HEK293T (cell line): Measurements from ENCODE around the gene FHL3.
"Not testable (repeated sequence)": the region's sequence is repeated elsewhere in the genome, so short reads cannot be mapped to it uniquely, and the experiment has no call there.

ENCODE experiments used
- CTCF ChIA-PET: fragments of 350-600 bp; formaldehyde crosslinking; extraction: SDS; loops from one replicate; lab custom pipeline; 2021; ENCODE audit warnings: antibody characterized with exemption, inconsistent platforms; lab: Yijun Ruan, JAX
- POLR2A ChIA-PET: fragments of 350-600 bp; formaldehyde crosslinking; extraction: SDS; loops from one replicate; lab custom pipeline; 2020; ENCODE audit warnings: antibody characterized with exemption, inconsistent platforms; lab: Yijun Ruan, JAX
- DNase-seq: peaks from one replicate; pipeline ENCODE4 v3.0.0; 2012; ENCODE audit warnings: mixed read lengths; ENCODE audit errors: extremely low spot score
- ARNT ChIP-seq: fragments of 450-650 bp; IDR thresholded peaks from 2 replicates; pipeline ENCODE4 v1.6.1; 2017; ENCODE audit warnings: mild to moderate bottlenecking
- BHLHE40 ChIP-seq: fragments of 450-650 bp; IDR thresholded peaks from 2 replicates; pipeline ENCODE4 v1.6.1; 2016; ENCODE audit warnings: mild to moderate bottlenecking, moderate library complexity, borderline replicate concordance
- CTBP1 ChIP-seq: fragments of 450-650 bp; IDR thresholded peaks from 2 replicates; pipeline ENCODE4 v1.6.1; 2016; ENCODE audit warnings: borderline replicate concordance
- ELF4 ChIP-seq: fragments of 450-650 bp; IDR thresholded peaks from 2 replicates; pipeline ENCODE4 v1.6.1; 2017; ENCODE audit warnings: antibody characterized with exemption
- FOXA1 ChIP-seq: fragments of 450-650 bp; IDR thresholded peaks from 2 replicates; pipeline ENCODE4 v1.6.1; 2016; ENCODE audit warnings: mild to moderate bottlenecking
- FOXK2 ChIP-seq: fragments of 450-650 bp; IDR thresholded peaks from 2 replicates; pipeline ENCODE4 v1.6.1; 2016; ENCODE audit warnings: mild to moderate bottlenecking
- FOXM1 ChIP-seq: fragments of 450-650 bp; IDR thresholded peaks from 2 replicates; pipeline ENCODE4 v1.6.1; 2017; ENCODE audit warnings: mild to moderate bottlenecking, borderline replicate concordance
- HDGF ChIP-seq: fragments of 450-650 bp; IDR thresholded peaks from 2 replicates; pipeline ENCODE4 v1.6.1; 2017; ENCODE audit warnings: antibody characterized with exemption, borderline replicate concordance
- L3MBTL2 ChIP-seq: fragments of 450-650 bp; conservative IDR thresholded peaks from 2 replicates; pipeline ENCODE4 v1.6.1; 2016; ENCODE audit warnings: mild to moderate bottlenecking
- LEF1 ChIP-seq: fragments of 450-650 bp; IDR thresholded peaks from 2 replicates; pipeline ENCODE4 v1.6.1; 2017; ENCODE audit warnings: mild to moderate bottlenecking, borderline replicate concordance
- NFRKB ChIP-seq: fragments of 450-650 bp; IDR thresholded peaks from 2 replicates; pipeline ENCODE4 v1.6.1; 2016; ENCODE audit warnings: mild to moderate bottlenecking, moderate library complexity
- SP1 ChIP-seq: fragments of 450-650 bp; IDR thresholded peaks from 2 replicates; pipeline ENCODE4 v1.6.1; 2017
- SUZ12 ChIP-seq: fragments of 450-650 bp; IDR thresholded peaks from 2 replicates; pipeline ENCODE4 v1.6.1; 2016; ENCODE audit warnings: mild to moderate bottlenecking
- TARDBP ChIP-seq: fragments of 450-650 bp; IDR thresholded peaks from 2 replicates; pipeline ENCODE4 v1.6.1; 2016
- ZNF384 ChIP-seq: fragments of 450-650 bp; IDR thresholded peaks from 2 replicates; pipeline ENCODE4 v1.6.1; 2016
- TF ChIP-seq, protein P1 (sequence below): fragments of 450-650 bp; IDR thresholded peaks from 2 replicates; pipeline ENCODE4 v1.6.1; 2016

The FHL3 gene

DNA sequence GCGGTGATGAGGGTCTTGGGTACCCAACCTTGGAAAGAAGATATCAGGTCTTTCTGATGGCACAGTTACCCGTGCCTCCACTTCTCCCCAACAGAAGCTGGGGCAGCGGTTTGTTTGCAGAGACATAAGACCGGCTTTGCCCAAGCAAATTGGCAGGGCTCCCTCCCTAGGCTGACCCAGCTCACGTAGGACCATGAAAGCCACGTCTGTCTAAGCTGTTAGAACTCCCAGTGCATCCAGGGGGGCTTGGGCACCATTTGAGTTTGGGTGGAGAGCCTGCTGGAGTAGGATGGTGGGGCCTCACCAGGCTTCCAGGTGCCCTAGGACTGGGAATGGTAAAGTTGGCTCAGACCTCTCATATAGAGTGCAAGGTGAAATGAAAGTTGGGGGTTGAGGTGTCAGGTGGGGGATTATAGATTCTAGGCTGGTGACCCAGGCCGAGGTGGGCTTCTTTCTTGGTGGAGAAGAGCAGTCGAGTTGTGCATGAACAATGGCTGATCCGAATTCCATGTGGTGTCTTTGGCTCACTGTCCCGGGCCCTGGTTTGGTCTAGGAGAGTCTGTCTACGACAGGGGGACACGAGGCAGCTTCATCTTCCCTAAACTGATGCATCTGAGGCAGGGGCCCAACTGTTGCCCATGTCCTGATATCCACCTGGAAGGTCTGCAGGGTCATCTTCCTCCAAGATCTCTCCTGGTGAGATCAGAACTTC lies 37.9 kb upstream of the FHL3 start:
- DNase-seq: no peak
- TF ChIP-seq LEF1 (no peak), NFRKB (no peak), ELF4 (no peak), BHLHE40 (no peak), FOXM1 (no peak), FOXA1 (no peak), FOXK2 (no peak), L3MBTL2 (no peak), SP1 (no peak), HDGF (no peak), SUZ12 (no peak), ZNF384 (no peak), CTBP1 (no peak), ARNT (no peak), TARDBP (no peak)
- TF ChIP-seq, protein P1, sequence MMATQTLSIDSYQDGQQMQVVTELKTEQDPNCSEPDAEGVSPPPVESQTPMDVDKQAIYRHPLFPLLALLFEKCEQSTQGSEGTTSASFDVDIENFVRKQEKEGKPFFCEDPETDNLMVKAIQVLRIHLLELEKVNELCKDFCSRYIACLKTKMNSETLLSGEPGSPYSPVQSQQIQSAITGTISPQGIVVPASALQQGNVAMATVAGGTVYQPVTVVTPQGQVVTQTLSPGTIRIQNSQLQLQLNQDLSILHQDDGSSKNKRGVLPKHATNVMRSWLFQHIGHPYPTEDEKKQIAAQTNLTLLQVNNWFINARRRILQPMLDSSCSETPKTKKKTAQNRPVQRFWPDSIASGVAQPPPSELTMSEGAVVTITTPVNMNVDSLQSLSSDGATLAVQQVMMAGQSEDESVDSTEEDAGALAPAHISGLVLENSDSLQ: no peak
- ChIA-PET CTCF (no interaction called here), POLR2A (no interaction called here)

DNA sequence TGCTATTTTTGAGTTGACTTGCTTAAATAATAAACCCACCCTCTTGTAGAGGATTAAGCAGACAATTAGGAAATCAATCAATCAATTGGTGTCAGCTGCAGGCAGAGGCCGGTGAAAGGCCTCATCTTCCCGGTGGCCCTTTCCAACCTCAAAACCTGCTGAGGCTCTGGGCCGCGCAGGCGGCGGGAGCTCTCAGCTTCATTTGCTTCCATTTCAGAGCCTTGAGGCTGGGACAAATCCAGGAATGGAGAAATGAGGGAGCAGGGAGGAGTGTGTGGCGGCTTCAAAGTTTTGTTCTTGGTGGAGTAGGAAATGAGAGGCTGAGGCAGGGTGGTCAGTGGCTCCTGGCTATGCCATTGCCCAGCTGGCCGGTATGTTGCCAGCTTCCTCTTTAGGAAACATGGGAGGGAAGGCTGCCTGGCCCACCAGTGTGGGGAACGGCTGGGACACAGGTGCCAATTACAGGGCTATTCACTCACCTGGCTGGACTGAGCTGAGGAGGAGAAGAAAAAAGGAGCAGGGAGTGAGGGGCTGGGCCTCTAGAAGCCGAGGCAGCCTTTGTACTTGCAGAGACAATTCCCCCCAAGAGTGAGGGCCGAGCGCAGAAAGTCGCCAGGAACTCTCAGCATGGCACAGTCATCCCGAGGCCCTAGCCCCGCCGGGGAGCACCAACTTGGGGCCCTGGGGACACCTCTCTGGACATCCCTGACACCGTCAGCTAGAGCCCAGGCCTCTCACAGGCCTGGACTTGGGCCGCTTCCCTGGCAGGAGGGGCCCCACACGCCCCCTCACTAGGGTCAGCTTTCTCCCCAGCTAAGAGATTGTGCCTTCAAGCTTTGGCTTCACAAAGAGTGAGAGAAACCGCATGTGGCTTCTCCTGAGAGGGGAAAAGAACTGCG lies 36.9 kb upstream of the FHL3 start:
- ChIA-PET CTCF (no interaction called here), POLR2A (no interaction called here)
- no peak for DNase-seq
- no peak for TF ChIP-seq SP1
- TF ChIP-seq, protein P1: peak; percentile 40; the same call in 1 of the 2 replicates

DNA sequence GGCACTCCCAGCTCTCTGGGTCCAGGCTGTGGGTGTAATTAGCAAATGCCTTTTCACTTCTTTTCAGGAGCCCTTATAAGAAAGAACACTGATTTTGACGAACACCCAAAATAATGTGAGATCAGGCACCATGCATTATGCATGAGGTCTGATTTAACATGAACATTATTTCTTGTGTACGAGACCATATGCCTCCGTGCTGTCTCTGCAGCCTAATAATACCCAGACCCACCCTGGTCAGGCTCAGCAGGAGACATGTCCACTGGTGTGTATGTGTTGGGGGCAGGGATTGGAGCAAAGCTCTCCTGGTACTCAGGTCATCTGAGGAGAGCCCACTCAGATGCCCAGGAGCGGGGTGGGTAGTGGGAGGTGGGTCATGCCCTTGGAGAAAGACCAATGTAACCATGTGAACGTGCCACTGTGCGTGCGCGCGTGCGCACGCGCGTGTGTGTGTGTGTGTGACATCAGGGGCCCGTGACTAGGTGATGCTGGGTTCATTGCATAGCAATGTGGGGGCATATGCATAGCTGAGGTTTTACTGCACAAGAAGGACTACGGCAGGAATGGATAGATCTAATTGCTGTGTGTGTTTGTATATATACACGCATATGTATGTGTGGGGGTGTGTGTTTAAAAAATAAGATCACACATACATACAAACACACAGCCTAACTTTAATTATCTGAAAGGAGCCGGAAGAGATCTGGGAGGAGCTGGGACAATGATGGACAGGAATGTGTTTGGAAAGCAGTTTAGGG lies 34.2 kb upstream of the FHL3 start:
- ChIA-PET CTCF (interaction anchor here (0.6 to 1.3 kb wide), 3 partner anchors 11 to 436 kb away, joined by 3 to 5 read pairs (median 3); no protein-coding TSS in a partner anchor), POLR2A (no interaction called here)
- no peak for TF ChIP-seq NFRKB
- no peak for TF ChIP-seq SUZ12
- no peak for TF ChIP-seq TARDBP
- no peak for TF ChIP-seq ARNT
- TF ChIP-seq HDGF: no peak
- no peak for DNase-seq

DNA sequence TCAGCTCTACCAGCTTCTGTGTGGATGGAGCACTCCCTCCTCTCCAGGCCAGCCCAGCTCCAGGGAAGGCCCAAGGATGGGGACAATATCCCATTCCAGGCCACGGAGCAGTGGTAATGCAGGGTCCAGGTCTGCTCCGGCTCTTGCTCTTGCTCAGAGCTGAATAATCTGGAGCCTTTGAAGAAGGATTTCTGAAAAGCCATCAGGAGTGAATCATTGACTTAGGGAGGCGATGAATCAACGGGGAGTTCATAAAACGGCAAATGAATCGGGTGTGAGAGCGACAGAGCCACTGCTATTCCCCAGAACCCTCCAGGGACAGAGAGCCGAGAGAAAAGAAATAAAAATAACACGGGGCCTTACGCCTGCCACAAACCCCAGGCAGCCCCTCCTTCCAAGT lies 33.5 kb upstream of the FHL3 start:
- TF ChIP-seq CTBP1 (no peak), ARNT (no peak), TARDBP (no peak)
- ChIA-PET POLR2A (no interaction called here), CTCF (interaction anchor here (0.6 to 1.0 kb wide), 3 partner anchors 9 to 156 kb away, joined by 3 to 4 read pairs (median 3); no protein-coding TSS in a partner anchor)
- DNase-seq: no peak

DNA sequence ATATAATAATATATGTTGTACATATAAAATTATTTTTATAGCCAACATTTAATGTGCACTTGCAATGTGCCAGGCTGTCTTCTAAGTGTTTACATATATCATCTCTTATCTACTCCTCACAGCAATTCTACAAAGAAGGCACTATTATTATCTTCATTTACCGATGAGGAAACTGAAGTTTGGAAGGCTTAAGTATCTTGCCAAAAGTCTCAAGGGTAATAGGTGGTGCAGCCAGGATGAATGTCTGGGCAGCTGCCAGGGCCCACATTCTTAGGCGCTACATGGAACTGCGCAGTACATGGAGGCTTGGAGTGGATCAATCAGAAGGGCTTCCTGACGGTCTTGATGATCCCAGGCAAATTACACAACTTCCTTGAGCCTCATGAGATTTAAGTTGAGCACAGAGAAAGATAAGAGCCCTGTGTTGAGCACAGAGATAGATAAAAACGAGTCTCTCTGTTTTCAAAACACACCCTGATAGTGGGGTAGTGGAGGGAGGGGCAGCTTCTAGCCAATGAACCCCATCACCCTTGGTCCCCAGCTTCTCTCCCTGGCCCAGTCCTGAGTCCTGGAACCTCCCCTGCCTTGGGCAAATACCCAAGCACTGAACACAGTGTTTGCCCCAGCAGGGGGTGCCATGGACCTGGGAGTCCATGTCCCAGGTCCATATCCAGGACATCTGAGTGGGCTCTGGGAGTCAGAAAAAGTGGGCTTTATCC lies 32.1 kb upstream of the FHL3 start:
- ChIA-PET POLR2A (interaction anchor here (1.6 kb wide), 1 partner anchor 10 kb away, joined by 4 read pairs; no protein-coding TSS in a partner anchor), CTCF (interaction anchor here (1.2 kb wide), 1 partner anchor 8 kb away, joined by 3 read pairs; no protein-coding TSS in a partner anchor)
- no peak for TF ChIP-seq ARNT
- no peak for TF ChIP-seq LEF1
- TF ChIP-seq FOXM1: no peak
- no peak for TF ChIP-seq L3MBTL2
- DNase-seq: no peak

DNA sequence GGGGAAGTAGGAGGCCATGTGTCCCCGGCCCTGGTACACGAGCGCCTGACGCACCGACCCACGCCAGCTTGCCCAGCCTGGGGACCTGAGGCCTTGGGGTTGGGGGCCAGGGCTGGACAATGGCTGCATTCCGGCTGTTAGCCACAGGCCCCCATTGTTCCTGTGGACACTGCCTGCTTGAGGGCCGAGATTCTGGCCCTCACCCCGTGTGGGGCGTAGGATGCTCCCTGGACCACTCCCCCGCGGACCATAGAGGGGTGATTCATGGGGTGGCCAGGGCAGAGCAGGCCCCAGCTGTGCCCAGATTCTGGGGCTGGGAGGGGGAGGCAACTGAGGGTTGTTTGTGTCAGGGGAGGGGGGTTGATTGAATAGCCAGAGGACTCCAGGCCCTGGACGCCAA lies 29.6 kb upstream of the FHL3 start:
- POLR2A ChIA-PET: no interaction called here
- CTCF ChIA-PET: no interaction called here

DNA sequence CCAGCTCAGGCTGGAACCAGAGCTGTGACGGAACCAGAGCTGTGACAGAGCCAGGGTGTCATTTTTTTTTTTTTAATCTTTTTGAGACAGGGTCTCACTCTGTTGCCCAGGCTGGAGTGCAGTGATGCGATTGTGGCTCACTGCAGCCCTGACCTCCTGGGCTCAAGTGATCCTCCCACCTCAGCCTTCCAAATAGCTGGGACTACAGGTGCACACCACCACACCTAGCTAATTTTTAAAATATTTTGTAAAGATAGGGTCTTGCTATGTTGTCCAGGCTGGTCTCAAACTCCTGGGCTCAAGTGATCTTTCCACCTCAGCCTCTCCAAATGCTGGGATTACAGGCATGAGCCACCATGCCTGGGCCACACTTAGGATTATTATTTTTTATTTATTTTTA lies 27.7 kb upstream of the FHL3 start:
- DNase-seq, POLR2A ChIA-PET: not testable (repeated sequence)
- CTCF ChIA-PET: interaction anchor here (0.6 kb wide), 1 partner anchor 202 kb away, joined by 7 read pairs; no protein-coding TSS in a partner anchor

More for the DNA sequence above, 29.6 kb upstream of the FHL3 start:
- DNase-seq: no peak
- TF ChIP-seq SP1 (no peak), ARNT (no peak), ZNF384 (no peak), FOXA1 (no peak), FOXK2 (no peak)
